Activated T-cell treated with anti-CD3 and anti-CD28 coated beads for 4 hours (primary cell): Measurements from ENCODE around the gene HNRNPLL.
"Not testable (repeated sequence)": the region's sequence is repeated elsewhere in the genome, so short reads cannot be mapped to it uniquely, and the experiment has no call there.

Source experiments
- DNase-seq: peaks from one replicate; pipeline ENCODE4 v3.0.0-alpha.2; 2020

The HNRNPLL gene

DNA sequence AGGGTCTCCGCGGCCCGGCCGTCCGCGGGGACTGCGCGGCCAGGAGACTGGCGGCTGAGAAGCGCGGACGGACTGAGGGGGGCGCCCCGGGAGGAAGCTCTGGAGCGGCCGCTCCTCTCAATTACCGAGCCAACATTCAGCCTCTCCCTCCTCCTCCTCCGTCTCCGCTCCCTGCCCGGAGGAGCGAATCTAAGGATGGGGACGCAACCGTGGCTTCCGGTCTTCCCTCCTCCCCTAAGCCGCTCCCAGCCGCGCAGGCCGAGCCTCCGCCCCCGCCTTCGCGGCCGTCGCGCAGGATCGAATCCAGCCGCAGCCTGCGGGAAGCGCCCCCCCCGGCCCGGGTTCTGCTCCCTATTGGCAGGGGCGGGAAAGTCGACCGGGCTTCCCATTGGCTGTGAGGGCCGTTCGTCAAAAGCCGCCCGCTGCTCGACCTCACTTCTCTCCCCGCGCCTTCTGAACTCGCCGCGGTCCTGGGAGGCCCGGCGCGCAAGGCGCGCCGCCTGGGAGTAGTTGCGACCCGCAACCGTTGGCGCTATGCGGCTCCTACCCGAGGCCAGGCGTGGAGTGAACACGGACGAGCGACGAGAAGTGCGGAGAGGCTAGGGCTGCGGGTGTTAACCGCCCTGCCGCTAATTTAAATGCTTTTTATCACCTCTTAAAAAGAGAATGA lies at the start of gene HNRNPLL:
TSS of gene HNRNPLL (minus strand) at position 197 of the 670 bp plus-strand sequence. CDS start 302 bp downstream, outside the sequence.
- peak; percentile 93 for DNase-seq

GRCh38 chr2:38650717-38651116 lies 48.0 kb upstream of the HNRNPLL start:
- DNase-seq = no peak

DNA sequence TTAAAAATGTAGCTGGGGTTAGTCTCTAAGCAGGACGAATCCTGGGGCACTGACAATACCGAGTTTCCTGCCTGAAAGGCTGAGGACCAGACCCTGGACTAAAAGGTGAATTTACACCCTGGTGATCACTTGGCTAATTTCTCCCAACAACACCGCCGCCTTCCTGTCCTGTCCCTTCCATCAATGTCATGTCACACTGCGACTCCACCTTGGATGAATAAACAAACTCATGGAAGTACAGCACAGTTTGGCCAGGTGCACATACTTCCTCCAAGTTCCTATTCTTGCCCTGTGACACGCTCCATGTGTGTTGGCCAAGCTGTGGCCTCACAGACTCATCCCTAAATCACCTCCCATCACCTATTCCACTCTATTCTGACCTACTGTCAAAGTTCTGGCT lies 47.3 kb upstream of the HNRNPLL start:
- no peak for DNase-seq

DNA sequence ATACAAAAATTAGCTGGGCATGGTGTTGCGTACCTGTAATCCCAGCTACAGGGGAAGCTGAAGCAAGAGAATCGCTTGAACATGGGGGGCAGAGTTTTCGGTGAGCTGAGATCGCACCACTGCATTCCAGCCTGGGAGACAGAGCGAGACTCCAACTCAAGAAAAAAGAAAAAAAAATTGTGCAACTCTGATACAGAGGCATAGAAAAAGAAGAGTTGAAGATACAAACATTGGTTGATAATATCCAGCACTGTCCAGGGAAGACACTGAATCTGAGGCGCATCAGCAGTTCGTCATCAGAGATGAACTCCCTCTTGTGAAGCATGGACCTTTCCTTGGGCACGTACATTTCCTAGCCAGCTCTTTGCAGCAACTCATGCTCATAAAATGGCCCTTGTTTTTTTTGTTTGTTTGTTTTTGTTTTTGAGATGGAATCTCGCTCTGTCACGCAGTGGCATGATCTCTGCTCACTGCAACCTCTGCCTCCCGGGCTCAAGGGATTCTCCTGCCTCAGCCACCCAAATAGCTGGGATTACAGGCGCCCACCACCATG lies 46.5 kb upstream of the HNRNPLL start:
- DNase-seq = no peak

GRCh38 chr2:38648107-38648761 lies 45.5 kb upstream of the HNRNPLL start:
- no peak for DNase-seq

DNA sequence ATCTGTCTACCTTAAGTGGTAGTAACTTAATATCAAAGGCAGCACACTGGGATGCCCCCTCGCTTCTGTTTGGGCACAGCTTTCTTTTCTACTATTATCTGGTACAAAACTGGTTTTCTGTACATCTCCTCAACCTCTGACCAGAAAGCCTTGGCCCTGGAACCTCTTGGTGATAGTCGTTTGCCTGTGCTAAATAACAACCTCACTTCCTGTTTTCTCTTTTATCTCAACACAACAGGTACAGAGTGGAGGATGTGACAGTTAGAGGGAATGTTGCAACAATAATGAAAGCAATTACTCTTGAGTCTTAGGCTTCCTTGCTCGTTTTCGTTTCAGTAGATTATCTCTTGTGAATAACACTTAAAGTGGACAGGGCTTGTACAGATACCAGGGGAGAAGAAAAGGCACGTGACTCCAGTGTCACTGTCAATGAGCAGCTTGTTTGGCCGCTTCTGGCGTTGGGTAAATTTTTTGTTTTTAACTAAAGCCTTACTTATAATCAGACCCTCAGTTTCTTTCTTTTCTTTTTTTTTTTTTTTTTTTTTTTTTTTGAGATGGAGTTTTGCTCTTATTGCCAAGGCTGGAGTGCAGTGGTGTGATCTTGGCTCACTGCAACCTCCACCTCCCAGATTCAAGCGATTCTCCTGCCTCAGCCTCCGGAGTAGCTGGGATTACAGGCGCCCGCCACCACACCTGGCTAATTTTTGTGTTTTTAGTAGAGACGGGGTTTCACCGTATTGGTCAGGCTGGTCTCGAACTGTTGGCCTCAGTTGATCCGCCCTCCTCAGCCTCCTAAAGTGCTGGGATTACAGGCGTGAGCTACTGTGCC lies 41.2 kb upstream of the HNRNPLL start:
- not testable (repeated sequence) for DNase-seq

DNA sequence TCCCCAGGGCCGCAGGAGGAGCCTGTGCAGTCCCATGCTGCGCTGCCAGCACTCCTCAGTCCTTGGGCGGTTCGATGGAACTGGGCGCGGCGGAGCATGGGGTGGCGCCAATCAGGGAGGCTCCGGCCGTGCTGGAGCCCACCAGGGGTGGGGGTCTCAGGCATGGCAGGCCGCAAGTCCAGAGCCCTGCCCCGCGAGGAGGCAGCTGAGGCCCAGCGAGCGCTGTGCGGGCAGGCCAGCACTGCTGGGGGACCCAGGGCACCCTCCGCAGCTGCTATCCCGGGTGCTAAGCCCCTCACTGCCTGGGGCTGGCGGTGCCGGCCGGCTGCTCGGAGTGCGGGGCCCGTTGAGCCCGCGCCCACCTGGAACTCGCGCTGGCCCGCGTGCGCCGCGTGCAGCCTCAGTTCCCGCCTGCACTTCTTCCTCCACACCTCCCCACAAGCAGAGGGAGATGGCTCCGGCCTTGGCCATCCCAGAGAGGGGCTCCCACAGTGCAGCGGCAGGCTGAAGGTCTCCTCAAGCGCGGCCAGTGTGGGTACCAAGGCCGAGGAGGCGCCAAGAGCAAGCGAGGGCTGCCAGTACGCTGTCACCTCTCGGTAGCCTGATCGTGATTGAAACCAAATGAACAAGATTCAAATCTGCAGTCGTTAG lies 40.4 kb upstream of the HNRNPLL start:
- DNase-seq = no peak

GRCh38 chr2:38642373-38643017 lies 39.8 kb upstream of the HNRNPLL start:
- DNase-seq = not testable (repeated sequence)

DNA sequence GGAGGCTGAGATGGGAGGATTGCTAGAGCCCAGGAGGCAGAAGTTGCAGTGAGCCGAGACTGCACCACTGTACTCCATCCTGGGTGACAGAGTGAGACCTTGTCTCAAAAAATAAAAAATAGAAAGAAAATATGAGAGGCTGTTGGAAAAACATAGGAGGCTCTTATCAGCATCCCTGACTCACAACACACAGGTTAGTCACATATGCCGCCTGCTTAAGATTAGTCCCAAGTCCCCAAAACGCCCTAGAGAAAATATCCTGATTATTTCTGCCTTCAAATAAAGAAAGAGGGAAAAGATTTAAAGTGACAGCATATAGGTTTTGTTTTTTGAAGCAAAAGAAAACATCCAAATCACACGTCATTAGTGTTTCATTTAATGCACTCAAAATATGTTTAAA lies 33.3 kb upstream of the HNRNPLL start:
- no peak for DNase-seq

DNA sequence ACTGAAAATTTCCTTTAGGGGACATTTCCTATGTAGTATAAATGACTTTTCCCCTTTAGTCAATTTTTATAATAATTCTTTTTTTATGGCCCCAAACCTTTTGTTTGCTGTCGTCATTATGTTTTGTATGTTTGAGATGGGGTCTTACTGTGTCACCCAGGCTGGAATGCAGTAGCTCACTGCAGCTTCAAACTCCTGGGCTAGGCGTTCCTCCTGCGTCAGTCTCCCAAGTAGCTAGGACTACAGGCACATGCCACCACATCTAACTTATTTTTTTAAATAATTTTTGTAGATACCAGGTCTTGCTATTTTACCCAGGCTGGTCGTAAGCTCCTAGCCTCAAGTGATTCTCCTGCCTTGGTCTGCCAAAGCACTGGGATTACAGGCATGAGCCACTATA lies 32.4 kb upstream of the HNRNPLL start:
- no peak for DNase-seq

GRCh38 chr2:38634684-38635083 lies 32.0 kb upstream of the HNRNPLL start:
- DNase-seq = no peak

GRCh38 chr2:38633895-38634294 lies 31.2 kb upstream of the HNRNPLL start:
- no peak for DNase-seq

DNA sequence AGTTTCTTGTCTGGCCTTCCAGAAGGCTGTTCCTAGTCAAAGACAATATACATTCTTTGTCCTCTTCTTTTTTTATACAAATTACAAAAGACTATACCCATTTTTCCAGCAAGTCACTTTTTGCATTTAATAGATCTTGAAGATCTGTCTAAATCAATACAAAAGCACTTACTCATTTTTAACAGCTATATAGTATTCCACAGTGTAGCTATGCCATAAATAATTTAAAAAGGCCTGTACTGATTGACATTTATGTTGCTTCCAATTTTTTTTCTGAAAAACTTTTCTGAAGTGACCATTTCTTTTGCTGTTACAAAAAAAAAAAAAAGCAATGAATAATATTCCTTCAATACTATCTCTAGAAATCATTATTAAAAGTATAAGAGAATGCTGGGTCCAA lies 30.3 kb upstream of the HNRNPLL start:
- no peak for DNase-seq

DNA sequence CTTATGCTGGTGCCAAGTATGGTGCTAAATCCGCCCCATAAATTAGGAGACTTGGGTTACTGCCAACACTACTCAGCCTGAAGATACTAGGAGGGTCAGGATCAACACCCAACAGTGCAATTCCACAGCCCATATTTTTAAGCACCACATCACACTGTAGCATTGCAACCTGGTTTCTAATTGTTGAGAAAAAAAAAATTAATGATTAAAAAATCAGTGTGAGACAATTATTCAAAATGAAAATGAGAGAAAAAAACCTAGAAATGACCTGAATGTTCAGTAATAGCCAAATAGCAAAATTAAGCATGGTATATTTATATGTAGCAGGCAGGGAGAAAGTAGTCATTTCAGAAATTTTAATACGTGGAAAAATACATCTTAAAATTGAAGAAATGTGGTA lies 29.2 kb upstream of the HNRNPLL start:
- no peak for DNase-seq

- no peak for DNase-seq
These were observed 27.0 kb upstream of the HNRNPLL start for GRCh38 chr2:38629684-38630083.

DNA sequence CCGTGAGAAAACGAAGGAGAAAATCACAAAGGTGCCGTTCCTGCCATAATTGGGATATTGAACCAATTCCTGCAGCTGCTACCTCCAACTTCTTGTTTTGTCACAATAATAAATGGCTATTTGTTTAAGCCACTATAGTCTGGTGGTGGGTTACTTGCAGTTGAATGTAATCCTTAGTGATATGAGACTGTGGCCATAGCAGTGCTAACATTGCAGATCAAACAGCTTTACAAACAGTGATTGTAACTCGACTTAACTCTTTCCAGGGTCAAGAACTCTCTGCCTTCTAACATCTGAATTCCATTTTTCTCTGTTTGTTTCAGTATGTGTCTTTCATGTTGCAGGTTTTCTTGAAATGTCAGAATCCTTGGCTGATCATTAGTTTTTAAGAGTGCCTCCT lies 24.7 kb upstream of the HNRNPLL start:
- DNase-seq = no peak

DNA sequence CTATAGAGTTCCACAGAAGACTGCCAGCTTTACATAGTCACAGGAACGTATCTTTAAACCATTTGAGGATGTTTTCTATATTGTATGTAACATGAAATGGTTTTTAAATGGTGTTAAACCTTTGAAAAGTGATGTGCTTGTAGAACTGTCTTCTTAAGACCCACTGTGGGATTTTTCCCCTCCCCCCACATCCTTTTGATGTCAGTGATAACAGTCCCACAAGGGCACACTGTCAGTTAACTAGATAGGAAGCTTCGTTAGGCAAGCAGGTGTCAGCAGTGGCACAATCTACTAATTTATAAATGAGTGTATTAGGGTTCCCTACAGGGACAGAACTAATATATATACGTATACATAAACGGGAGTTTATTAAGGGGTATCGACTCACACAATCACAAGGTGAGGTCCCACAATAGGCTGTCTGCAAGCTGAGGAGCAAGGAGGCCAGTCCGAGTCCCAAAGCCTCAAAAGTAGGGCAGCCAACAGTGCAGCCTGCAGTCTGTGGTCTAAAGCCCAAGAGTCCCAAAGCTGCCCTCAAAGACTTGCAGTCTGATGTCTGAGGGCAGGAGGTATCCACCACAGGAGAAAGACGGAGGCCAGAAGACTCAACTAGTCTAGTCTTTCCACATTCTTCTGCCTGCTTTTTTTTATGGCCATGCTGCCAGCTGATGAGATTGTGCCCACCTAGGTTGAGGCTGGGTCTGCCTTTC lies 23.8 kb upstream of the HNRNPLL start:
- peak; percentile 19 for DNase-seq

- DNase-seq = no peak
These were observed 19.5 kb upstream of the HNRNPLL start for GRCh38 chr2:38622210-38622609.

DNA sequence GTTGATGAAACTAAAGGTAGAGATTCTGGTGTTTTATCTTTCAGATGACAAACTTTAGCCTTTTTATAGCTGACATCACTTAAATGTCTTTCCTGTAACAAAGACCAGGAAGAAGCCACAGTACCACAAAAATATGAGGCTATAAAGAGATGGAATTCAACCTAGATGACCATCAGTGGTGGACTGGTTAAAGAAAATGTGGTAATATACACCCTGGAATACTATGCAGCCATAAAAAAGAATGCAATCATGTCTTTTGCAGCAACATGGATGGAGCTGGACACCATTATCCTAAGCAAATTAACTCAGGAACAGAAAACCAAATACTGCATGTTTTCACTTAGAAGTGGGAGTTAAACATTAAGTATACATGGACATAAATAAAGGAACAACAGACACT lies 18.3 kb upstream of the HNRNPLL start:
- no peak for DNase-seq

GRCh38 chr2:38620282-38620977 lies 17.7 kb upstream of the HNRNPLL start:
- DNase-seq = no peak
